HG02610 (cell line): ENCODE measurements around the gene RNF14.
A peak's percentile ranks its signal among the peaks of the same experiment; 100 is the strongest.
"Not testable (repeated sequence)": the region's sequence is repeated elsewhere in the genome, so short reads cannot be mapped to it uniquely, and the experiment has no call there.

Source experiments
- ATAC-seq: cut with Tn5 transposase; IDR thresholded peaks from one replicate; pipeline ENCODE4 v1.9.1; 2021; ENCODE audit warnings: mild to moderate bottlenecking, moderate library complexity; ENCODE audit not compliant: unreplicated experiment

RNF14 gene

GRCh38 chr5:142013734-142014521 is 45.0 kb downstream of the RNF14 start:
- ATAC-seq: no peak

GRCh38 chr5:142014911-142015584 is 46.1 kb downstream of the RNF14 start:
- ATAC-seq: no peak

GRCh38 chr5:142015781-142016533 is 47.1 kb downstream of the RNF14 start:
- peak; percentile 50 for ATAC-seq

- ATAC-seq: peak; percentile 32
Observed at GRCh38 chr5:142016556-142016955, 47.7 kb downstream of the RNF14 start.

- ATAC-seq: peak; percentile 36
Observed at GRCh38 chr5:142017832-142018427, 49.0 kb downstream of the RNF14 start.

GRCh38 chr5:142020122-142020659 is 51.3 kb downstream of the RNF14 start:
- no peak for ATAC-seq

GRCh38 chr5:142023836-142024235 is 54.9 kb downstream of the RNF14 start:
- ATAC-seq: no peak

GRCh38 chr5:142024771-142025304 is 55.9 kb downstream of the RNF14 start:
- peak; percentile 100 for ATAC-seq

- no peak for ATAC-seq
Observed at GRCh38 chr5:142025637-142026036, 56.7 kb downstream of the RNF14 start.

GRCh38 chr5:142032150-142032549 is 63.2 kb downstream of the RNF14 start:
- ATAC-seq: no peak

GRCh38 chr5:142032747-142033631 is 64.1 kb downstream of the RNF14 start:
- no peak for ATAC-seq

- not testable (repeated sequence) for ATAC-seq
Observed at GRCh38 chr5:142033632-142034567, 65.0 kb downstream of the RNF14 start.

- no peak for ATAC-seq
Observed at GRCh38 chr5:142034994-142035393, 66.1 kb downstream of the RNF14 start.

- no peak for ATAC-seq
Observed at GRCh38 chr5:142036918-142037317, 68.0 kb downstream of the RNF14 start.

- ATAC-seq: not testable (repeated sequence)
Observed at GRCh38 chr5:142037599-142037998, 68.7 kb downstream of the RNF14 start.

- no peak for ATAC-seq
Observed at GRCh38 chr5:142038735-142039134, 69.8 kb downstream of the RNF14 start.
